Activated CD8-positive, alpha-beta memory T cell treated with anti-CD3 and anti-CD28 coated beads for 24 hours (primary cell): ENCODE data around the gene QKI.

Experiments used
- DNase-seq: peaks from one replicate; pipeline ENCODE4 v3.0.0-alpha.2; 2020

The QKI gene

GRCh38 chr6:163627274-163628062, 212.9 kb downstream of the QKI start:
- DNase-seq: no peak
